Epithelial cell of prostate (primary cell): ENCODE results near the gene TBCCD1.
"Not testable (repeated sequence)": the region's sequence is repeated elsewhere in the genome, so short reads cannot be mapped to it uniquely, and the experiment has no call there.

Experiments used
- DNase-seq: peaks from one replicate; pipeline ENCODE4 v3.0.0-alpha.2; 2011; ENCODE audit warnings: low read depth, low spot score
- H3K27ac ChIP-seq: fragments of 450-650 bp; 2 replicates; pipeline ENCODE4 v1.5.1; 2017; ENCODE audit warnings: mild to moderate bottlenecking

The TBCCD1 gene

DNA sequence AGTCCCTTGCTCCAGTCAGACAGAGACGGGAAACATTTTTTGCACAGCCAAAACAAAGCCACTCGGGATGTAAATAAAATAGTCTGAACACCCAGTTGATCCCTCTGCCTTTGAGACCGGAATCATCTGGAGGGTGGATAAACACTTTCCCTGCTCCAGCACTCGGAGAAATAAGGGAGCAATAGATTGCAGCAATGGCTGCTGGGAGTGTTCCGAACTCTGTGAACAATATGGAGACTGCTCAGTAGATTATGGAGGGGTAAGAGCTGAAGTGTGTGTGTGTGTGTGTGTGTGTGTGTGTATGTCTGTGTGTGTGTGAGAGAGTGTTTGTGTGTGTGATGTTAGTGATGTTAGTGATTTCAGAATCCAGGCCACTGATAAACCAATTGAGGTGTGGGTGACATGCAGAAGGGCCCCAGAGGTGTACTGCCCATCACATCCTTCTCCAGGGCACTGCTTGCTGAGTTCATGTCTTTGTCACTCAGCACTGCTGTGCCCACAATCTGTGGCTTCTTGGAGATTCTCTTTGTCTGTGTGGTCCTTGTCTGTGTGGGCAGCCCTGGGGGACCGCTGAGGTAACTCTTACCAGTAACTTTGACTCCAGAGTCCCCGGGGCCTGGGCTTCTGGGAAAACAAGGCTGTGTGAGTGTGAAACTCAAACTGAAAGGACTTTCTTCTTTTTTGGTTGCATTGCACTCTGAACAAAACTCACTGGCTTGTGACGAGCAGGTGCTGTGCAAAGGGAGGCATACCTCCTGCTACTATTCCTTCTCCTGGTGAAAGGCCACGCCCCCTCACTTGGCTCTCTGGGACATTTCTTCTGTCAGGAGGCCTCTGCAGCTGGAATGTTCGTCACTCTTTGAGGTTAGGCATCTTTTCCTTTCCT, 45.9 kb downstream of the TBCCD1 start:
- no peak for DNase-seq
- no peak overlapping the region for H3K27ac ChIP-seq

DNA sequence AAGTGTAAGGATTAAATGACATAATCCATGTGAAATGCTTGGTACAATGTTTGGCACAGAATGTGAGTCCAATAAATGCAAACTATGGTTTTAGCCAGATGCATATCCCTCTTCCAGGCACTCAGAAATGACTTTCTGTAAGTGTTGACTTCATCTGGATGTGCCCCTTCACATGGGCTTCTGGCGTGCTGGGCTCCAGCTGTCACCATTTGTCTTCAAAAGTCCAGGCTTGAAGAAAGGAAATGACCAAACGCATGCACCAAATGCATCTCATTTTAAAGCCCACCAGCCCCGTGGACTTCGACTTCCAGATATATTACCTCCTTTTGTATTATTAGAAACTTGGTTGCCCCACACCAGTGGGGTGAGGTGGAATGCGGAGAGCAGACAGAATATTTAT, 46.7 kb downstream of the TBCCD1 start:
- no peak for DNase-seq
- H3K27ac ChIP-seq: no peak overlapping the region

DNA sequence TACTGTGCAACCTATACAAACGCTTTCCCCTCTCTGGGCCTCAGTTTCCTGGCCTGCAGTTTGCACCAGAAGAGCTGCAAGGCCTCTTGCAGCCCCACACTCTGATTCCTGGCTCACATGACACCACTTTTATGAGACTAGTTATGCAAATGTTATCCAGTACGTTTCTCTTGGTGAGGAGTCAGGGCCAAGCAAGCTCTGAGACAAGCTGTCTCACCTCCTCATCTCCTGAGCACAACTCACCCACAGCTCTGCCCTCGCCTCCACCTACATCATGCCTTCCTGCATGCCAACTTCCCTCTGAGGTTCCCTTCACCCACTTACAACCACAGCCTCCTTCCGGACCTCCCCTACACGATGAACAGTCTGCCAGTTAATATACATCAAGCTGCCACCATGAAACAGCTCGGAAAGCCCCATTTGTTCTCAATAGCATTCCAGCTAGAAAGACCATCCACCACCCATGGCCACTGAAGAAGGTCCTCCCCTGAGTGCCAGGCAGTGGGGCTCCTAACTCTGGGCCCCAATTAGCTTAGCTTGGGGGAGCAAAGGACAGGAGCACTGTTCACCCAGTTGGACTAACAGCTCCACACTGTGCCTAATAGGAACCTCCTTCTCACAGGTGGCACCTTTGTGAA, 48.0 kb downstream of the TBCCD1 start:
- no peak overlapping the region for H3K27ac ChIP-seq
- DNase-seq: no peak

DNA sequence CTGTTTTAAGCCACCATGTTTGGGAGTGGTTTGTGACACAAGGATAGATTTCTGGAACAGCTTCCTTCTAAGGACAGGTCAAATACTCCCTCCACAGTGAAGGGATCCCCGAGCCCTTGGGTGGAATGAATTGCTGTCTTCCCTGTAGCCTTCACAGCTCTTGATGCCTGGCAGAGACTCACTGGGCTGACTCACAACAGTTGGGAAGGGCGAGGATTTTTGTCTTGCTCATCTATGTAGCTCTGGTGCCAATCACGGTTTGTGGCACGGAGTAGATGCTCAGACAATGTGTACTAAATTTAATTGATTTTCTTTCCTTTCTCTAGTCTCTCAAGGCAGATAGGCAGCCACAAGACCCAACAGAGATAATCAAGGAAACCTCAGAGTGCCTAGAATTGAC, 49.9 kb downstream of the TBCCD1 start:
- DNase-seq: no peak
- H3K27ac ChIP-seq: no peak overlapping the region

DNA sequence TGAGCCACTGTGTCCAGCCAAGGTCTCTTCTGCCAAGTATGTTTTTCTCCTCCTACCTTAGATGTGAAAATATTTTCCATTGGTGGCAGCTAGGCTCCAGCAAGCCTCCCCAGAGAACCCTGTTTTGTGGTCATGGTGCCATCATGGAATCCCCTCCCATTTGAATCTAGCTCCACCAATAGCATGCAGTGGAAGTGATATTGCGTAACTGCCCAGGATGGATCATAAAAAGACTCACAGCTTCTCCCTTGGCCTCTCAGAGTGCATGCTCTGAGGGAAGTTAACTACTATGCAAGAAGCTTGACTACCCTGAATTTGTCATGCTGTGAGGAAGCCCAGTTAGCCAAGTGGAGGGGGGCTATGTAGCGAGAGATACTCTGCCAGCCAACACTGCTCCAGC, 50.5 kb downstream of the TBCCD1 start:
- H3K27ac ChIP-seq: no peak overlapping the region
- DNase-seq: no peak

DNA sequence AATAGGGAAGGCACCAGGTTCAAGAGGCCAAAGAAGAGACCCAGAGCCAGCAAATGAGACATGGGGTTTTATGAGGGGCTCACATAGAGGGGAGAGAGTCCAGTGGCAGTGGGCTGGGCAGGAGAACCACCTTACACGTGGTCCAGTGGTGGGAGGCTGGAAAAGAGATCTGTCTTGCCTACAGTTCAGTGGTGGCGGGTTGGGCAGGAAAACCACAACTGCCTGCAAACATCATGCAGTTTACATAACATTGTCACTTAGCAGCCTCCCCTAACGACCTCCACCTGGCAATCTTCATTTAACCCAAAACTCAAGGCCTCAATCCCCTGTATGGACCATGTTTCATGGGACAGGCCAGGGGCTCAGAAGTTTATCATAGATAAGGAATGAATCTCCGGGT, 52.0 kb downstream of the TBCCD1 start:
- no peak for DNase-seq

DNA sequence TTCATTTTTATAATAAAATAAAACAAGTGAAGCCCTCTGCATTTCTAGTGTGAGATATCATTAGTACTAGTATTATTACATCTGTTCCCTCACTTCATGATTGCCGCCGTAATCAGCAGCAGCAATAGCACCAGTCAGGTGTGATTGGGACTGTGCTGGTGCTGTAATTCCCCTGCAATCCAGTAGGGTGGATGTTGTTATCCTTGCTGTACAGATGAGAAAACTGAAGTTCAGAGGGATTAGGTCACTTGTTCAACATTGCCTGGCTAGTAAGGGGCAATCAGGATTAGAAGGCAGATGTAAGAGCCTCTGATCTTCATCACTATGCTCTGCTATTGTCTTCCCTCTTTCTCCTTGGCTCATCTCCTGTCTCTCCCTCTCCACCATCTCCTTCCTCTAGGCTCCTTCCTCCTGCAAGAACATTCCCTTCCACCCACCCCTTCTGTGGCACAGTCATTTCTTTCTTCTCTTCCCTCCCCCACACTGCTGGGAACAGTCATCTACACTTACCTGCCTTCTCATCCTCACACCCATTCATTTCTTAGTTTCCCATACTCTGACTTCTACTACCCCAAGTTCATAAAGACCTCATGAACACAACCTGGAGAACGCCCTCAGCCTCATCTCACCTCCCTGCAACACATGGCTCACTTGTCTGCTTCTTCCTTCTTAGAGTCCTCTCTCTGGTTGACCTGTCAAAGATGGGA, 52.7 kb downstream of the TBCCD1 start:
- H3K27ac ChIP-seq: no peak overlapping the region
- DNase-seq: no peak

More for the DNA sequence above, 52.0 kb downstream of the TBCCD1 start:
- no peak overlapping the region for H3K27ac ChIP-seq

DNA sequence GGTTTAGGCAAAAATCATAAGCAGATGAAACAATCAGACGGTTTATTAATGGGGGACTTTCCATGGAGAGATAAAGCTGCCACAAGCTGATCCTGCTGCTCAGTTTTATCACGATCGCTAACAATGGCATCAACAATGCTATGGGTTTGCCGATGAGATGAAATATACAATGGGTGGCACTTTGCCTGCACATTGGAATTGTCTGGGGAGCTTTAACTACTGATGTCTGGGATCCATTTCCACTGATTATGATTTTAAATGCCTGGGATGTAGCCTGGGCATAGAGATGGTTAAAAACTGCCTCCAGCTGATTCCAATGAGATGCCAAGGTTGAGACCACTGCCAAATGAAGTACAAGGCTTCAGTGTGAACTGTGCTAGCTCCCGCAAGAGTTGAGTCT, 53.8 kb downstream of the TBCCD1 start:
- no peak overlapping the region for H3K27ac ChIP-seq
- no peak for DNase-seq

DNA sequence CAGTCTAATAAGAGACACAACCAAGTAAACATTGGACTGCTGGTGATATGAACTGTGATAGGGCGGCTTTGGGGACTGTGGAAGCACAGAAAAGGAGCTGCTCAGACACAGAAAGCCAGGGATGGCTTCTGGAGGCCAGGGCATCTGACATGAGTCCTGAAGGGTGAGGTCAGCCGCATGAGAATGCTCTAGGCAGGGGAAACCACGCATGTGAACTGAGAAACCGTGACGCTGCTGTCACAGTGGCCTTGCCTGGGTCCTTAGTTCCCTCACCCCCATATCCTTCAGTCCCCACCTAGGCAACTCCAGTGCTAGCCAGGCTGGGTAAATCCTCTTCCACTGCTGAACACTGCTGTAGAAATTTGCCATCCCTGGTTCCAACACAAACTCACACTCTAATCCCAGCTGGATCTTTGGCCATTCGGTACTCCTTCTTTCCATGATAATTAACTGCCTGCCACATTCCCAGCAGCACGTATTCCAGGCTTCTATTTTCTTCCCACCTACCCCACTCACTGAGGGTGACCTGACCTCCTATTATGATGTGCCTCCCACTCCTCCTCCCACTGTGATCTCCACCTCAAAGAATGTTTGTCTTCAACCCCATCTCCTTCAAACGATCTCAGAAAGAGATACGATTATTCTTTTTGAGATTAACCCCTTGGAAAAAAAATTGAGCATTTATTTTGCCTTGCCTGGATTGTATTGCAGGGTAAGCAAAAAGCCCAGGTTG, 54.4 kb downstream of the TBCCD1 start:
- no peak overlapping the region for H3K27ac ChIP-seq
- no peak for DNase-seq

DNA sequence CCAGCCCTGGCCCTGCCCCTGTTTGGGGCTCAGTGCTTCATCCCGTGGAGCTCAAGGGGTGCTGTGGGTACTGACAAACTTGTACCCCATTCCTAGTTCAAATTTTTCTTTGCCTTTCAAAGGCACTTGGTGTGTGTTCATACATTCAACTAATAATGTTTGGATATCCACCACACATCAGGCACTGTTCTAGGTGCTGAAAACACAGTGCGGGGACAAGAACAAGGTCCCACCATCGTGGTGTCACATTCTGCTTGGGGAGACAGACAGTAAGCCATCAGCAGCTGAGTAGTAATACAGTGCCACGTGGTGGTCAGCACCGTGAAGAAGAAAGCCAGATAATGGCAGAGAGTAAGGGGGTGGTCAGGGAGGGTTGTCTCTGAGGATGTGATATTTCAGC, 55.4 kb downstream of the TBCCD1 start:
- DNase-seq: no peak
- H3K27ac ChIP-seq: no peak overlapping the region

DNA sequence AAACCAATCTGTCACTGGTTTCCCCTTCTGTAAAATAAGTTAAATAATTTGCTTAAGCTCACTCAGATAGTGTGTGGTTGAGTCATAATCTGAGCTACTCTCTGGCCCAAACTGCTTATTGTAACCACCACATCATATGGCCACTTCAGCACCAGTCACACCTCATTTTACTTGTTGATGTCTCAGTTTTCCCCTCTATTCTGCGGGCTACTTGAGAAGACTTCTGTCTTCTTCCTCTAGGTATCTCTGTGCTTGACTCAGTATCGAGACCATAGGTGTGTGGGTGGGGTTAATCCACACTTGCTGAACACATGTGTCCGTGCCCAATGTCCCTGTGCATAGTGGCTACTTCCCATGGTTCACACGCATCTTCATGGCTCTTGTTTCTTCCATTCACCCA, 55.9 kb downstream of the TBCCD1 start:
- no peak for DNase-seq
- no peak overlapping the region for H3K27ac ChIP-seq

DNA sequence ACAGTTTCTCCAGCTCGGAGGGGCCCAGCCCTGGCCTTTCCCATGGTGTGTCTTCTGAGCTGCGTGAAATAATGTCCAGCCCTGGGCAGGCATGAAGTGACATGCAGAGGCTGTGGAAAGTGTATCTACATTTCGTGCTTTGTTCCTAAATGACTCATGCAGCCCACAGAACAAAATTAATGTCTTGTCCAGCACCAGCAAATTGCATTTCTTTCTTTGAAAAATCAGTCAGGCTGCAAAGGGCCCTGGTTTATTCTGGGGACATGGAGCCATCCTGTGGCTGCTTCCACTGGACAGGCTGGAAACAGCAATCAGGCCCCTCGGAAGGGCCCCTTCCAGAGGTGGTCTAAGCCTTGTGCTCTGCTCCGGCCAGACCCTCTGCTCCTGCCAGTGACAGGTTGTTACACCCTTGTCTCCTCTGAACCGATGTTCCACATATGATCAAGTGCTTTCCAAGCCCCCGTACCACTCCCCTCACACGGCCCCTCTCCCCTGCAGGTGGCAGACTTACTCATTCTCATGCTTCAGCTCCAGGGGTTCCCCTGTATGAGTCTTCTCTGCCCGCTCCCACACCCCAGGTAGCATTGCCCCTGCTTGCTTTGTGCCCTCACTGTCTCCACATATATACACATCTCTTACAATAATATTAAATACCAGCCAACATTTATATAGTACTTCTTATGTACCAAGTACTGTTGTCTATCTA, 56.6 kb downstream of the TBCCD1 start:
- H3K27ac ChIP-seq: no peak overlapping the region
- DNase-seq: no peak

DNA sequence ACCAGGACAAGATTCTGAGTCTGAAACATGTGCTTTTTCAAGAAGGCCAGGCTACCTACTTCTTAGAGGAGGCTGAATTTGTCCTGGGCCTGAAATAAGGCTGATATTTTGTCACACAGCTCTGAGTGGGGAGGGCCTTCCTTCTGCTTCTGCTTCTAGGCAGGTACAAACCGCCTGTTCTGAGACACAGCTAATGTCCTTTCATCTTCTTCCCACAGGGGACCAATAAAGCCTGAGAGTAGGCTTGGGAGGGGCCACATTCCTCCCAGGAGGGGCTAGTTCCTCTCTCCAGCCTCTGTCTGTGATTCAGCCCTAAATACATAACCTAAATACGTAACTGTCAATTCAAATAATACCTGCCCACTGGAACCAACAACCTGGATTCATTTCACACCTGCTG, 57.7 kb downstream of the TBCCD1 start:
- H3K27ac ChIP-seq: no peak overlapping the region
- DNase-seq: no peak

DNA sequence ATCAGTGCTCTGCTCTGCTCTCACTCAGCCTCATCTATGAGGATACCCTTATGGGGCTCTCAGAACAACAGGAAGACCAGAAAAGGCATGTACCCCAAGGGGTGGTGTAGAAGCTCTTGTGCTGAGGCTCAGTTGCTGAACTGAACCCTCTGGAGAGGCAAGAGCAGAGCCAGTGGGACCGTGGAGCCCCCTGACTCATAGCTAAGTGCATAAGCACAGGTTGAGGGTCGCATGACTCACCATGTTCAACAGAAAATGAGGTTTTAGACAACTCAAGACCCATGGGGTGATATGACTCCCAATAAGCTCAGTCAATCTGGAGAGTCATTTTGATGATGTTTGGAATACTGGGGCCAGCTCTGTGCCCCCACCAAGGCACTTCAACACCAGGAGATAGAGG, 60.3 kb downstream of the TBCCD1 start:
- H3K27ac ChIP-seq: no peak overlapping the region
- no peak for DNase-seq

DNA sequence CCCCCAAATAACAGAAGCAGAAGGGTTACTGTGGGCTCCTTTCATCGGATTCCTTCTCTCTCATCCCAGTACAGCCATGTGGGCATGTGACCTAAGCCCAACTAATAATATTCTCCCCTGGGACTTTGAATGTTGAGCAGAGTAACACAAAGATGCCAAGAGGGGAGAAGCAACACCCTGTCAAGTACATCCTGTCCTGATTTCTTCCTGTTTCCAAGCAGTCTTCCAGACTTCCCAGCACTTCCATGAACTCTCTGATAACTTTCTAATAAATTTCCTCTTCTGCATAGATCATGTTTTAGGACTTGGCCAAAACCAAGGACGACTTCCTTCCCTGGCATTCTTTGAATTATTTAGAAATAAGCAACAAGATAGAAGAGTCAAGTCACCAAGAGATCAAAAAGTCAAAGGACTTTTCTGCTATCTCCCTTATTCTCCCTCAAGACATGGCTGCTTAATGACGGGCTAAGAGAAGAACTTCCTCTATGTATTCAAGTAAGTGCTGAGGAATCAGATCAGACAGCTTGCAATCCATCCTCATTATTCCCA, 60.9 kb downstream of the TBCCD1 start:
- no peak for DNase-seq
- no peak overlapping the region for H3K27ac ChIP-seq

DNA sequence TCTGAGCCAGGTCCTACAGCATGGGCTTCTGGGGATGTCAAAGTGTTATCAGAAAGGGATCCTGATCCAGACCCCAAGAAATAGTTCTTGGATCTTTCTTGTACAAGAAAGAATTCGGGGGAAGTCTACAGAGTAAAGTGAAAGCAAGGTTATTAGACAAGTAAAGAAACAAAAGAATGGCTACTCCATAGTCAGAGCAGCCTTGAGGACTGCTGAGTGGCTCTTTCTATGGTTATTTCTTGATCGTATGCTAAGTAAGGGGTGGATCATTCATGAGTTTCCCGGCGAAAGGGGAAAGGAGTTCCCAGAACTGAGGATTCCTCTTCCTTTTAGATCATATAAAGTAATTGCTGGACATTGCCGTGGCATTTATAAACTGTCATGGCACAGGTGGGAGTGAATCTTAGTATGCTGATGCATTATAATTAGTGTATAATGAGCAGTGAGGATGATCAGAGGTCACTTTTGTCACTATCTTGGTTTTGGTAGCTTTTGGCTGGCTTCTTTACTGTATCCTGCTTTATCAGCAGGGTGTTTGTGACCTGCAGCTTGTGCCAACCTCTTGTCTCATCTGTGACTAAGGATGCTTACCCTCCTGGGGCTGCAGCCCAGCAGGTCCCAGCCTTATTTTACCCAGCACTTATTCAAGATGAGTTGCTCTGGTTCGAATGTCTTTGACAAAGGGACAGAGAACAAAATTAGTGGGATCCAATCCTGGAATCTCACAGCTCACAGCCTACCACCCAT, 64.0 kb downstream of the TBCCD1 start:
- DNase-seq: no peak
- H3K27ac ChIP-seq: no peak overlapping the region

DNA sequence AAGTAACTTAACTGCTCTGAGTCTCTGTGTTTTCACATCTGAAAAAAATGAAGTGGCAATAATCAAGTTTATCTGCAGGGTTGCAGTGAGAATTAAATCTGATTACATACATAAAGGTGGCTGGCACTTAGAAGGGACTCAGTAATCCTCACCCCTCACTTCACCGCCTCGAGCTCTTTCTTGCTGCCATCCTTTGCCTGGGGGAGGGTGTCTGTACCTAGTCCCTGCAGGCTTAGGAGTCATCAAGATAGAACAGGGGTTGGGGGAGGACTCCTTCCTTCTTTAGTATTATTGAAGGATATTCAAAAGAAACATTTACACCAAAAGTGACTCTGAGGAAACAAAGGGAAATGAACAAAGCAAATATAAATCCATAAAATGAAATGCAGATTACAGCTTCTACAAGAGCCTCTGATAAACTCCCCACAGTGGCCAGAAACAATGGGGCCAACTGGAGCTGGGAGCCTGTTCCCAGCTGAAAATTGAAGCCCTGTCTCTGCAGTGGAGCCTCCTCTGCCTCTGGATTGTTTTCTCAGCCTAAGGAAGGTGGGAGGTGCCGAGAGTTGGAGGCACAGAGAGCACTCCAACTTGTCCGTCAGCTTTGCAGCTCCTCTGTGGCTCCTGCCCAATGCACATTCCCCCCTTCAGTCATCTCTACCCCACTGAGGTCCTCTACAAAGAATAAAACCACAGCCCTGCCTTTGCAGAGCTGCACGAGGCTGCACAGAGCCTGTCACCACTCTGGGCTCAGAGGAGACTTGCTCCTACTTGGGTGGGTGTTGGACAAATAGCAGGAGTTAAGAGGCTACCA, 64.8 kb downstream of the TBCCD1 start:
- DNase-seq: no peak
- no peak overlapping the region for H3K27ac ChIP-seq

DNA sequence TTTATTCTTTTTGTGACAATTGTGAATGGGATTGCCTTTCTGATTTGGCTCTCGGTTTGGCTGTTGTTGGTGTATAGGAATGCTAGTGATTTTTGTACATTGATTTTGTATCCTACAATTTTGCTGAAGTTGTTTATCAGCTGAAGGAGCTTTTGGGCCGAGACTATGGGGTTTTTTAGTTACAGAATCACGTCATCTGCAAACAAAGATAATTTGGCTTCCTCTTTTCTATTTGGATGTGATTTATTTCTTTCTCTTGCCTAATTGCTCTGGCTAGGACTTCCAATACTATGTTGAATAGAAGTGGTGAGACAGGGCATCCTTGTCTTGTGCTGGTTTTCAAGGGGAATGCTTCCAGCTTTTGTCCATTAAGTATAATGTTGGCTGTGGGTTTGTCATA, 67.2 kb downstream of the TBCCD1 start:
- H3K27ac ChIP-seq, DNase-seq: not testable (repeated sequence)
